T-helper 1 cell treated with Interleukin-12 subunit alpha and Interleukin-12 subunit beta and Interleukin-4 antibody, amounts not matched to agents 30 μg/mL and 1 μg/mL, for 36 hours (primary cell): ENCODE data around the gene SPSB3.
A peak's percentile ranks its signal among the peaks of the same experiment; 100 is the strongest.

ENCODE experiments used
- H3K27ac Mint-ChIP-seq: one replicate; pipeline ENCODE4 v1.8.0; 2021; ENCODE audit warnings: mild to moderate bottlenecking, mixed read lengths
- H3K27me3 Mint-ChIP-seq: one replicate; pipeline ENCODE4 v1.8.0; 2021; ENCODE audit warnings: low read depth, mixed read lengths
- H3K36me3 Mint-ChIP-seq: one replicate; pipeline ENCODE4 v1.8.0; 2021; ENCODE audit warnings: low read depth, mixed read lengths
- H3K4me1 Mint-ChIP-seq: one replicate; pipeline ENCODE4 v1.8.0; 2021; ENCODE audit warnings: low read depth, mixed read lengths
- H3K4me3 Mint-ChIP-seq: one replicate; pipeline ENCODE4 v1.8.0; 2021; ENCODE audit warnings: mild to moderate bottlenecking, moderate library complexity, mixed read lengths
- H3K9me3 Mint-ChIP-seq: one replicate; pipeline ENCODE4 v1.8.0; 2021; ENCODE audit warnings: mixed read lengths

The SPSB3 gene

GRCh38 chr16:1760911-1761310 lies 21.5 kb downstream of the SPSB3 start:
- Mint-ChIP-seq H3K27me3 (no peaks in the 10 kb centered on the region), H3K36me3 (peaks cover 9% of the 10 kb centered on the region), H3K9me3 (no peaks in the 10 kb centered on the region), H3K4me1 (peaks cover 3% of the 10 kb centered on the region), H3K4me3 (no peak overlapping the region), H3K27ac (no peak overlapping the region)

DNA sequence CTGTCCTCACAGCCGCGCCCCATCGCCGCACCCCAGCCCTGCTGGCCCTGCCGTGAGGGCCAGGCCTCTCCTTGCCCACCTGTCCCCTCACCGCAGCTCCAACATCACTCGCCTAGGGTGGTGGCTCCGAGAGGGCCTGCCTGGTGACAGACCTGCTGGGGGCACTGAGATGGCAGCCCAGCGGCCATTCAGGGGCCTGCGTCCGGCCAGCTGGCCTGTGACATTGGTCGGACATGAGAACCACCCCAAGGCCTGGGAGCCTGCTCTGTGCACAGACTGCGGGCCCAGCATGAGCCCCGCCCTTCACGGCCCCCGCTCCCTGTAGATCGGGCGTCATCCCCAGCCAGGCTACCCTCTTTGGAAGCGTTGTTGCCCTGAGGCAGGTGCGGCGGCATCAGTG lies 22.9 kb downstream of the SPSB3 start:
- Mint-ChIP-seq H3K27ac (no peak overlapping the region), H3K9me3 (no peaks in the 10 kb centered on the region), H3K36me3 (peaks cover 12% of the 10 kb centered on the region), H3K27me3 (no peaks in the 10 kb centered on the region), H3K4me1 (peaks cover 3% of the 10 kb centered on the region), H3K4me3 (no peak overlapping the region)

GRCh38 chr16:1758923-1759322 lies 23.4 kb downstream of the SPSB3 start:
- no peak overlapping the region for H3K4me3 Mint-ChIP-seq
- peaks cover 12% of the 10 kb centered on the region for H3K36me3 Mint-ChIP-seq
- H3K4me1 Mint-ChIP-seq = peaks cover 3% of the 10 kb centered on the region
- peak overlapping the region; percentile 55 for H3K27ac Mint-ChIP-seq
- H3K27me3 Mint-ChIP-seq = no peaks in the 10 kb centered on the region
- no peaks in the 10 kb centered on the region for H3K9me3 Mint-ChIP-seq

GRCh38 chr16:1757714-1758461 lies 24.5 kb downstream of the SPSB3 start:
- no peak overlapping the region for H3K27ac Mint-ChIP-seq

GRCh38 chr16:1754204-1754603 lies 28.2 kb downstream of the SPSB3 start:
- H3K27ac Mint-ChIP-seq = no peak overlapping the region
- no peak overlapping the region for H3K4me3 Mint-ChIP-seq
- H3K27me3 Mint-ChIP-seq = no peaks in the 10 kb centered on the region
- peaks cover 3% of the 10 kb centered on the region for H3K4me1 Mint-ChIP-seq
- H3K9me3 Mint-ChIP-seq = no peaks in the 10 kb centered on the region
- H3K36me3 Mint-ChIP-seq = peaks cover 5% of the 10 kb centered on the region

More at GRCh38 chr16:1757714-1758461, 24.5 kb downstream of the SPSB3 start:
- H3K4me1 Mint-ChIP-seq = peaks cover 3% of the 10 kb centered on the region
- no peaks in the 10 kb centered on the region for H3K27me3 Mint-ChIP-seq
- H3K36me3 Mint-ChIP-seq = peaks cover 12% of the 10 kb centered on the region
- H3K9me3 Mint-ChIP-seq = no peaks in the 10 kb centered on the region
- no peak overlapping the region for H3K4me3 Mint-ChIP-seq

- Mint-ChIP-seq H3K9me3 (no peaks in the 10 kb centered on the region), H3K27me3 (no peaks in the 10 kb centered on the region), H3K36me3 (peaks cover 3% of the 10 kb centered on the region), H3K4me3 (no peak overlapping the region), H3K27ac (no peak overlapping the region), H3K4me1 (peaks cover 3% of the 10 kb centered on the region)
These were observed 29.5 kb downstream of the SPSB3 start for GRCh38 chr16:1752853-1753252.

- H3K9me3 Mint-ChIP-seq = no peaks in the 10 kb centered on the region
- H3K4me1 Mint-ChIP-seq = peaks cover 3% of the 10 kb centered on the region
- peaks cover 3% of the 10 kb centered on the region for H3K36me3 Mint-ChIP-seq
- no peak overlapping the region for H3K27ac Mint-ChIP-seq
- H3K4me3 Mint-ChIP-seq = no peak overlapping the region
- no peaks in the 10 kb centered on the region for H3K27me3 Mint-ChIP-seq
These were observed 30.4 kb downstream of the SPSB3 start for GRCh38 chr16:1751946-1752345.

DNA sequence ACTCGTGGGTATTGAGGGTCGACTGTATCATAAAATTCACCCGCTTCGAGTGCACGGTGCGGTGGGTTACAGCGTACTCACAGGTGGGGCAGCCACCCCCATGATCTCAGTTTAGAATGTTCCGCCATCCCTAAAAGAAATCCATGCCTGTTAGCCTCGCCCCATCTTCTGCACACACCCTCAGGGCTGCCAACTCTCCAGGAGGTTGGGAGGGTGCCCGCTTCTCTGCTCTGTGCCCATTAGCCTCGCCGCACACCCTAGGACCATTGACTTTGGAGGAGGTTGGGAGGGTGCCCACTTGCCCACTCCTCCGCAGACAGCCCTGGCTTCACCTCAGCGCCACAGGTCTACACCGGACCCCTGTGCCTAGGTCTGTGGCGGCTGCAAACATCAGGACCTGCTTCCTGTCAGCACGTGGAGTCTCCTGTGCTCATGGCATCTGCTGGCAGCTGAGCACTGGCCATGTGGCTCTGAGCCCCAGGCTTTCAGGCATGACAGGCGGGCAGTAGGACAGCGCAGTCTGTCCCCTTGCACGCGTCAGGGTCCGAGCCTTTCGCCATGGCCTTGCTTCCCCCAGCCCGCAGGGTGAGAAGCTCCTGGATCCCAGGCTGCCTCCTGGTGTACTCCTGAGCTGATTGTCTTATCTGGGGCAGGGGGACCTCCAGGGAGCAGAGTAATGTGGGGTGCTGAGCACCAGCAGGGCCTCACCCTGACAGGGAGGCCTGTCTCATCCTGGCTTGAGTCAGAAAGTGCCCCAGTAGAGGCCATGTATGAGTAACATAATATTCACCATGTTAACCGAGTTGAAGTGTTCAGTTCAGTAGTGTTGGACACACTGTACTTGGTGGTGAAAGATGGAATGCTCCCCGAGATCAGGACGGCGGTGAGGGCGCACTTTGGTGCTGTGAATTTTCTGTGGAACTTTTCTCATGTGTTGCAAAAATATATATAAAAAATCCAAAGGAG lies 32.9 kb downstream of the SPSB3 start:
- Mint-ChIP-seq H3K27me3 (no peaks in the 10 kb centered on the region), H3K27ac (no peak overlapping the region), H3K4me3 (no peak overlapping the region), H3K4me1 (no peaks in the 10 kb centered on the region), H3K9me3 (no peaks in the 10 kb centered on the region), H3K36me3 (peaks cover 2% of the 10 kb centered on the region)

GRCh38 chr16:1747934-1748333 lies 34.4 kb downstream of the SPSB3 start:
- Mint-ChIP-seq H3K27me3 (no peaks in the 10 kb centered on the region), H3K4me3 (no peak overlapping the region), H3K4me1 (peaks cover 2% of the 10 kb centered on the region), H3K36me3 (peaks cover 4% of the 10 kb centered on the region), H3K27ac (no peak overlapping the region), H3K9me3 (no peaks in the 10 kb centered on the region)

GRCh38 chr16:1746693-1747195 lies 35.6 kb downstream of the SPSB3 start:
- no peak overlapping the region for H3K4me3 Mint-ChIP-seq

GRCh38 chr16:1745900-1746692 lies 36.3 kb downstream of the SPSB3 start:
- Mint-ChIP-seq H3K4me3 (no peak overlapping the region), H3K27me3 (no peaks in the 10 kb centered on the region), H3K36me3 (peaks cover 4% of the 10 kb centered on the region), H3K4me1 (peaks cover 2% of the 10 kb centered on the region), H3K27ac (no peak overlapping the region), H3K9me3 (no peaks in the 10 kb centered on the region)

More at GRCh38 chr16:1746693-1747195, 35.6 kb downstream of the SPSB3 start:
- Mint-ChIP-seq H3K36me3 (peaks cover 4% of the 10 kb centered on the region), H3K27me3 (no peaks in the 10 kb centered on the region), H3K9me3 (no peaks in the 10 kb centered on the region), H3K4me1 (peaks cover 2% of the 10 kb centered on the region), H3K27ac (no peak overlapping the region)

- H3K27ac Mint-ChIP-seq = no peak overlapping the region
- peaks cover 2% of the 10 kb centered on the region for H3K4me1 Mint-ChIP-seq
- no peaks in the 10 kb centered on the region for H3K27me3 Mint-ChIP-seq
- H3K4me3 Mint-ChIP-seq = no peak overlapping the region
- H3K36me3 Mint-ChIP-seq = peaks cover 6% of the 10 kb centered on the region
- H3K9me3 Mint-ChIP-seq = no peaks in the 10 kb centered on the region
These were observed 37.0 kb downstream of the SPSB3 start for GRCh38 chr16:1745181-1745899.

DNA sequence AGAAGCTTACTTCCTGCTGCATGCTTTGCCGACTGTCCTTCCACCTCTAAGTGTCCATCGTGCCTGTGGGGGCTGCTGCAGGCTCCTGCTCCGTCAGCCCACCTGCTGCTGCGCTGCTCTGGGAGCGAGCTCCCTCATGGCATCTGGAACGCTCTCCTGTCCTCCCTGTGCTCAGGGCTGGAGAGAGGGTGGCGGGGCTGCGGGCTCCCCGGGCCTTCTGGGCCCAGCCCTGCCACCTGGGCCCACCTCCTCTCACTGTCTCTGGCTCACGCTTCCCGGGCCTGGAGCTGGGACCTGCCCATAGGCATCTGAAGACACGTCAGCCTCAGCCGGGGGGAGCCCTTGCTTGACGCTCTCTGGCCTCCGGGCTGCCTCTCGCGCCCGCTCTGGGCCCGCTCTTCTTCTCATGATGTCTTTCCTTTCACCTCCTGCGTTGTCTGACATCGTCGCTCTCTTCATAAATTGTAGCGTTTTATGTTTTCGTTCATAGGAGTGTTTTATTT lies 38.0 kb downstream of the SPSB3 start:
- Mint-ChIP-seq H3K4me3 (no peak overlapping the region), H3K9me3 (no peaks in the 10 kb centered on the region), H3K36me3 (peaks cover 6% of the 10 kb centered on the region), H3K4me1 (peaks cover 2% of the 10 kb centered on the region), H3K27me3 (no peaks in the 10 kb centered on the region), H3K27ac (peak overlapping the region; percentile 45)
